ENCODE results near the gene OR5K2. TPM values are rescaled to one million over a fixed set of nuclear protein-coding genes. Genes with fewer than 3 reads are reported as not detected.

The OR5K2 gene
- total and polyA plus RNA-seq, 10 of the 15 experiments (the other 5 are each of a cell fraction or from before 2014, with no cell fraction given) = 0.12 TPM; not detected in 9

- TF ChIP-seq EED (IDR thresholded peaks at IDR 0.05; ENCODE audit: low read depth) = no peak; the same call in 1 of the 2 replicates
- TF ChIP-seq SP1 (IDR thresholded peaks at IDR 0.05; ENCODE audit: low read depth, low read length) = no peak
- no peak for TF ChIP-seq FOS (IDR thresholded peaks at IDR 0.05; ENCODE audit: borderline replicate concordance, extremely low read depth, insufficient read length)
- TF ChIP-seq POLR2AphosphoS5 (IDR thresholded peaks at IDR 0.05; ENCODE audit: low read length) = peak; percentile 90
- no peak for TF ChIP-seq EGR1 (IDR thresholded peaks at IDR 0.05; ENCODE audit: borderline replicate concordance in 1 of 2, low read depth in 2 of 2, low read length in 2 of 2)
- TF ChIP-seq E2F8 (IDR thresholded peaks at IDR 0.05; ENCODE audit: low read depth, partially characterized antibody) = no peak
- no peak for TF ChIP-seq RAD21 (IDR thresholded peaks at IDR 0.05; ENCODE audit: insufficient read depth, low read depth, low read length)
- TF ChIP-seq IKZF2 (IDR thresholded peaks at IDR 0.05) = no peak
- no peak for TF ChIP-seq CREB1 (IDR thresholded peaks at IDR 0.05; ENCODE audit: low read depth)
- no peak for TF ChIP-seq SMARCA5 (IDR thresholded peaks at IDR 0.05)
- TF ChIP-seq, protein P1, sequence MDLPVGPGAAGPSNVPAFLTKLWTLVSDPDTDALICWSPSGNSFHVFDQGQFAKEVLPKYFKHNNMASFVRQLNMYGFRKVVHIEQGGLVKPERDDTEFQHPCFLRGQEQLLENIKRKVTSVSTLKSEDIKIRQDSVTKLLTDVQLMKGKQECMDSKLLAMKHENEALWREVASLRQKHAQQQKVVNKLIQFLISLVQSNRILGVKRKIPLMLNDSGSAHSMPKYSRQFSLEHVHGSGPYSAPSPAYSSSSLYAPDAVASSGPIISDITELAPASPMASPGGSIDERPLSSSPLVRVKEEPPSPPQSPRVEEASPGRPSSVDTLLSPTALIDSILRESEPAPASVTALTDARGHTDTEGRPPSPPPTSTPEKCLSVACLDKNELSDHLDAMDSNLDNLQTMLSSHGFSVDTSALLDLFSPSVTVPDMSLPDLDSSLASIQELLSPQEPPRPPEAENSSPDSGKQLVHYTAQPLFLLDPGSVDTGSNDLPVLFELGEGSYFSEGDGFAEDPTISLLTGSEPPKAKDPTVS (IDR thresholded peaks at IDR 0.05; ENCODE audit: low read depth, low read length) = no peak
- TF ChIP-seq CBFB (IDR thresholded peaks at IDR 0.05; ENCODE audit: low read depth) = no peak; the same call in 1 of the 2 replicates
- no peak for TF ChIP-seq NFIC (IDR thresholded peaks at IDR 0.05; ENCODE audit: low read depth, low read length)
- no peak for TF ChIP-seq ATF3 (IDR thresholded peaks at IDR 0.05; ENCODE audit: borderline replicate concordance, extremely low read depth, low read depth, low read length)
- TF ChIP-seq FOXM1 (IDR thresholded peaks at IDR 0.05; ENCODE audit: low read depth, low read length) = peak; percentile 3; the same call in 1 of the 2 replicates
- TF ChIP-seq PRDM15 (CRISPR knock-in tag; IDR thresholded peaks at IDR 0.05) = no peak
- TF ChIP-seq ZBTB33 (IDR thresholded peaks at IDR 0.05) = no peak
- TF ChIP-seq ZNF384 (IDR thresholded peaks at IDR 0.05; ENCODE audit: borderline replicate concordance, low read depth, low read length) = no peak
- no peak for TF ChIP-seq TCF12 (IDR thresholded peaks at IDR 0.05; ENCODE audit: low read depth, low read length)
- TF ChIP-seq TAF1 (IDR thresholded peaks at IDR 0.05; ENCODE audit: borderline replicate concordance, low read depth, low read length) = no peak
- TF ChIP-seq MYB (IDR thresholded peaks at IDR 0.05; ENCODE audit: borderline replicate concordance, low read depth, low read length) = no peak
These were observed 34.8 kb downstream of the OR5K2 start (continued) for GRCh38 chr3:98532275-98532637.

Data from GM12878 (cell line).